Neuronal stem cell (in vitro differentiated cells): ENCODE measurements around the gene MYO5C.

Experiments
- DNase-seq: peaks from one replicate; pipeline ENCODE4 v3.0.0-alpha.2; 2013; ENCODE audit warnings: low spot score
- H2AFZ ChIP-seq: one replicate; pipeline ENCODE4 v1.6.1; 2013; ENCODE audit warnings: mild to moderate bottlenecking, low read length, inconsistent platforms
- H2AK5ac ChIP-seq: 2 replicates; pipeline ENCODE4 v1.6.1; 2013; ENCODE audit warnings: low read depth, mild to moderate bottlenecking, inconsistent platforms, low read length, moderate library complexity, mixed read lengths
- H2BK120ac ChIP-seq: 2 replicates; pipeline ENCODE4 v1.6.1; 2013; ENCODE audit warnings: low read depth, mild to moderate bottlenecking, inconsistent platforms, low read length, moderate library complexity, mixed read lengths
- H2BK12ac ChIP-seq: one replicate; pipeline ENCODE4 v1.6.1; 2013; ENCODE audit warnings: low read length, inconsistent platforms
- H2BK15ac ChIP-seq: 2 replicates; pipeline ENCODE4 v1.6.1; 2013; ENCODE audit warnings: mild to moderate bottlenecking, low read length, inconsistent platforms, mixed read lengths
- H2BK5ac ChIP-seq: one replicate; pipeline ENCODE4 v1.6.1; 2013; ENCODE audit warnings: inconsistent platforms, mild to moderate bottlenecking, low read length, moderate library complexity
- H3K14ac ChIP-seq: one replicate; pipeline ENCODE4 v1.6.1; 2013; ENCODE audit warnings: low read length, inconsistent platforms
- H3K18ac ChIP-seq: 2 replicates; pipeline ENCODE4 v1.6.1; 2013; ENCODE audit warnings: low read length, inconsistent platforms
- H3K23ac ChIP-seq: 2 replicates; pipeline ENCODE4 v1.6.1; 2013; ENCODE audit warnings: low read depth, mild to moderate bottlenecking, mixed read lengths, low read length, inconsistent platforms; ENCODE audit not compliant: poor library complexity
- H3K27ac ChIP-seq: replicated peaks from 3 replicates; pipeline ENCODE4 v1.5.1; 2013; ENCODE audit warnings: low read length, inconsistent platforms
- H3K27me3 ChIP-seq, 3 experiments: 2 replicates each; pipeline ENCODE4 v1.6.1; 2013; ENCODE audit warnings: low read length in 3 of 3, mild to moderate bottlenecking in 2 of 3, inconsistent platforms in 1 of 3, low read depth in 1 of 3, mixed read lengths in 1 of 3, moderate library complexity in 1 of 3; ENCODE audit not compliant: control insufficient read depth in 3 of 3, insufficient read depth in 3 of 3
- H3K36me3 ChIP-seq, 2 donors: replicated peaks in 1 of 2; 2 replicates each; pipeline ENCODE4 v1.6.1; 2013; ENCODE audit warnings: low read length in 2 of 2; ENCODE audit not compliant: control insufficient read depth in 2 of 2, insufficient read depth in 2 of 2
- H3K4ac ChIP-seq: 2 replicates; pipeline ENCODE4 v1.6.1; 2013; ENCODE audit warnings: inconsistent platforms, mild to moderate bottlenecking, low read length, moderate library complexity
- H3K4me1 ChIP-seq, 2 donors: 1 replicate in 1 of 2; 2 replicates in 1 of 2; pipeline ENCODE4 v1.6.1; 2013; ENCODE audit warnings: low read length in 2 of 2, low read depth in 1 of 2; ENCODE audit not compliant: control insufficient read depth in 2 of 2, insufficient read depth in 1 of 2
- H3K4me2 ChIP-seq: one replicate; pipeline ENCODE4 v1.6.1; 2013; ENCODE audit warnings: mild to moderate bottlenecking, low read length, inconsistent platforms; ENCODE audit not compliant: insufficient read depth, poor library complexity, severe bottlenecking
- H3K4me3 ChIP-seq, 2 donors: 2 replicates each; pipeline ENCODE4 v1.5.1; 2013; ENCODE audit warnings: low read length in 2 of 2, mild to moderate bottlenecking in 2 of 2, inconsistent platforms in 1 of 2, moderate library complexity in 1 of 2
- H3K79me1 ChIP-seq: one replicate; pipeline ENCODE4 v1.6.1; 2013; ENCODE audit warnings: low read depth, mild to moderate bottlenecking, inconsistent platforms, low read length, moderate library complexity
- H3K9ac ChIP-seq: one replicate; pipeline ENCODE4 v1.6.1; 2013; ENCODE audit warnings: mild to moderate bottlenecking, low read depth, low read length, inconsistent platforms; ENCODE audit not compliant: poor library complexity
- H3K9me3 ChIP-seq, 2 donors: replicated peaks in 1 of 2; 2 replicates each; pipeline versions ENCODE3 to v1.6.1; 2013; ENCODE audit warnings: low read length in 2 of 2, mild to moderate bottlenecking in 2 of 2, inconsistent platforms in 1 of 2, low read depth in 1 of 2, mixed read lengths in 1 of 2, moderate library complexity in 1 of 2; ENCODE audit not compliant: control insufficient read depth in 2 of 2, insufficient read depth in 1 of 2
- H4K8ac ChIP-seq: one replicate; pipeline ENCODE4 v1.6.1; 2013; ENCODE audit warnings: low read depth, mild to moderate bottlenecking, inconsistent platforms, low read length, moderate library complexity
- H4K91ac ChIP-seq: one replicate; pipeline ENCODE4 v1.6.1; 2013; ENCODE audit warnings: low read length, low read depth, mild to moderate bottlenecking, inconsistent platforms; ENCODE audit not compliant: poor library complexity
- WGBS, 2 donors: extraction: QIAGEN DNeasy Blood & Tissue Kit; methylation state at CpG; one replicate each; pipeline ENCODE4 v1.1.7; 2013; ENCODE audit warnings: missing lambda C conversion rate in 2 of 2, mixed read lengths in 1 of 2; ENCODE audit not compliant: insufficient read length in 2 of 2, insufficient replicate concordance in 1 of 2; ENCODE audit errors: extremely low coverage in 2 of 2; 5-methylcytosine and 5-hydroxymethylcytosine counted together

Gene MYO5C

DNA sequence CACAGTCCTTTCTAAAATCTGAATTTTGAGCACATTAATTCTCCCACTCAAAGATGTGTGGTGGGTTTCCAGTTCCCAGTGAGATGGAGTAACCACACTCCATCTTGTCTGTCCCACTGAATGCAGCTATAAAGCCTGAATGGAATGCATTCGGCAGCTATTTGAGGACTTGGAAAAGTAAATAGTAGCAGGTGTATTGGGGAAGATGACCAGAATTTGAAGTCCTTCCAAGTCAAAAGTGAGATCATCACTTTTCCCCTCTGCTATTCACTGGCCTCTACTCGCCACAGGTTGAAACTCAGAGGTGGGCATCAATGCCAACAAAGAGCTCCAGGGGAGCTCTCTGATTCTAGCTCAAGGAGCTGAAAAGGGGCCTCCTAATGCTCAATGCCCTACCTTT is 96.3 kb downstream of the MYO5C start:
- WGBS, 2 donors, result no CpG with 5 or more reads among the region's 2 CpGs
- Histone ChIP-seq H4K91ac (no peak overlapping the region), H3K23ac (no peak overlapping the region), H3K4me2 (no peak overlapping the region), H2BK15ac (no peak overlapping the region), H3K79me1 (no peaks in the 10 kb centered on the region), H2BK12ac (no peak overlapping the region), H3K27me3 (no peaks in the 10 kb centered on the region), H3K4ac (no peak overlapping the region), H3K36me3 (peaks cover 2 to 4% of the 10 kb centered on the region in 2 donors), H3K4me3 (peak overlapping the region in 1 of 2 donors; percentile 59), H2AFZ (no peak overlapping the region), H3K9me3 (peaks cover 0 to 1% of the 10 kb centered on the region in 2 donors), H4K8ac (no peak overlapping the region), H2AK5ac (no peak overlapping the region), H2BK5ac (no peak overlapping the region), H3K4me1 (no peaks in the 10 kb centered on the region), H3K14ac (no peak overlapping the region), H2BK120ac (no peak overlapping the region), H3K27ac (no peak overlapping the region), H3K9ac (no peak overlapping the region), H3K18ac (no peak overlapping the region)
- DNase-seq, result no peak

DNA sequence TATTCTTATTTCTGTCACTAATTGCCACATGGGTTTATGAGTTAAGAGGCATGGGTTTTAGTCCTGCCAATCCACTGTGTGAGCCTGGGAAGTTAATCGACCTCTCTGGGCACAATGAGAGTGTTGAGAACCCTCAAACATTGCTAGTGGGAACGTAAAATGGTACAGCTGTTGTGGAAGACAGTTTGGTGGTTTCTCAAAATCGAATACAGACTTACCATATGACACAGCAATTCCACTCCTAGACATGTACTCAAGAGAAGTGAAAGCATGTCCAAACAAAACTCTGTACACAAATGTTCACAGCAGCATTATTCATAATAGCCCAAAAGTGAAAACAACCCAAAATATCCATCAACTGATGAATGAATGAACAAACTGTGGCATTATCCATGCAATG is 98.7 kb downstream of the MYO5C start:
- no peak overlapping the region for H4K91ac ChIP-seq
- H3K36me3 ChIP-seq, result peaks cover 0 to 2% of the 10 kb centered on the region in 2 donors
- no peak overlapping the region for H3K14ac ChIP-seq
- no peak overlapping the region for H3K4ac ChIP-seq
- no peak overlapping the region for H3K4me3 ChIP-seq
- H3K79me1 ChIP-seq, result no peaks in the 10 kb centered on the region
- H2AFZ ChIP-seq, result no peak overlapping the region
- no peak for DNase-seq
- no peaks in the 10 kb centered on the region for H3K4me1 ChIP-seq
- no peak overlapping the region for H3K4me2 ChIP-seq
- H2BK15ac ChIP-seq, result no peak overlapping the region
- WGBS, 2 donors, result no CpG with 5 or more reads among the region's 3 CpGs
- H3K18ac ChIP-seq, result no peak overlapping the region
- H3K9me3 ChIP-seq, result peaks cover 0 to 1% of the 10 kb centered on the region in 2 donors
- no peak overlapping the region for H4K8ac ChIP-seq
- no peak overlapping the region for H2BK120ac ChIP-seq
- no peak overlapping the region for H3K9ac ChIP-seq
- H2BK12ac ChIP-seq, result no peak overlapping the region
- no peak overlapping the region for H3K27ac ChIP-seq
- no peak overlapping the region for H3K23ac ChIP-seq
- no peak overlapping the region for H2AK5ac ChIP-seq
- no peaks in the 10 kb centered on the region for H3K27me3 ChIP-seq
- H2BK5ac ChIP-seq, result no peak overlapping the region

DNA sequence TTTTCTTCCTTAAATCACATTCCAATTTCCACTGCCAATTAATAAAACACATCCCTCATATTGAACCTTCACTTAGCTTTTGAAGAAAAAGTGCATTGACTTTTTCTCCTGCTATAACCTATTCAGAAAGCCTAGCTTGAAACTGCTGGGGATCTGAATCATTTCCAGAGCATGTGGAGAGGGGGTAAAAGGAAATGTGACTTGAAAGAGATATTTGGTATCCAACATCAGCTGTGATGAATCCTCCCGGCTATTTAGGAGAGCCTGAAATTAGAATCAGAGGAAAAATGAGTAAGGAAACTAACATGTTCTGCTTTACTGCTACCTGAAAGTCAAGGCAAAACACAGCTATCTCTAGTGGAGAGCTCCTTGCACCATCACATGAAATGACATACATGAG is 101.8 kb downstream of the MYO5C start:
- Histone ChIP-seq H3K9me3 (no peaks in the 10 kb centered on the region), H3K27ac (no peak overlapping the region), H2BK5ac (no peak overlapping the region), H3K4ac (no peak overlapping the region), H2BK15ac (no peak overlapping the region), H2AK5ac (no peak overlapping the region), H3K9ac (no peak overlapping the region), H3K4me1 (no peaks in the 10 kb centered on the region), H4K91ac (no peak overlapping the region), H3K14ac (no peak overlapping the region), H2BK12ac (no peak overlapping the region), H3K27me3 (no peaks in the 10 kb centered on the region), H2AFZ (no peak overlapping the region), H3K4me3 (no peak overlapping the region), H3K23ac (no peak overlapping the region), H4K8ac (no peak overlapping the region), H3K4me2 (no peak overlapping the region), H2BK120ac (no peak overlapping the region), H3K79me1 (no peaks in the 10 kb centered on the region), H3K36me3 (peaks cover 0 to 5% of the 10 kb centered on the region in 2 donors), H3K18ac (no peak overlapping the region)
- WGBS, 2 donors, result no CpG with 5 or more reads among the region's 1 CpG
- no peak for DNase-seq

DNA sequence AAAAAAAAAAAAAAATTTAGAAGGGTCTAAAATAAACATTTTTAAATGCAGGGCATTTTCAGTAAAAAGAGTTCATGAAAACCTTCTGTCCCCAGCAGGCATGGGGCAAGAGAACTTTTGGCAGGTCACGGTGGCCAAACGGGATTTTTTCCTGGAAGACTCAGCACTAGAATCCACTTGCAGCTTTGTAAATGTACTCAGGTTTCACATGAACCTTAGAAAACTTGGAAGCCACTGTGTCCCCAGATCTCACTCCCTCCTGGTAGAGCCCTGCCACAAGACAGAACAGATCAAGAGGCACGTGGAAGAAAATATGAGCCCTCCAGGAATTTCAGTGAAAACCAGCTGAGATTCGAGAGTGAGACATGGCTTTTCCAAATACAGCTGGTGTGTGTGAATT is 102.3 kb downstream of the MYO5C start:
- H3K27ac ChIP-seq, result no peak overlapping the region
- no peak overlapping the region for H3K4ac ChIP-seq
- H3K36me3 ChIP-seq, result peaks cover 0 to 5% of the 10 kb centered on the region in 2 donors
- no peak overlapping the region for H4K8ac ChIP-seq
- H2BK120ac ChIP-seq, result no peak overlapping the region
- H3K9me3 ChIP-seq, result no peaks in the 10 kb centered on the region
- H3K27me3 ChIP-seq, result no peaks in the 10 kb centered on the region
- H2BK15ac ChIP-seq, result no peak overlapping the region
- no peaks in the 10 kb centered on the region for H3K79me1 ChIP-seq
- no peak overlapping the region for H2AFZ ChIP-seq
- no peak overlapping the region for H4K91ac ChIP-seq
- no peak overlapping the region for H3K23ac ChIP-seq
- H3K4me3 ChIP-seq, result no peak overlapping the region
- H3K9ac ChIP-seq, result no peak overlapping the region
- H2BK12ac ChIP-seq, result no peak overlapping the region
- H3K4me2 ChIP-seq, result no peak overlapping the region
- WGBS, 2 donors, result no CpG with 5 or more reads among the region's 4 CpGs
- no peaks in the 10 kb centered on the region for H3K4me1 ChIP-seq
- DNase-seq, result no peak
- no peak overlapping the region for H2AK5ac ChIP-seq
- H2BK5ac ChIP-seq, result no peak overlapping the region
- no peak overlapping the region for H3K18ac ChIP-seq
- no peak overlapping the region for H3K14ac ChIP-seq
